K562 (cell line): ENCODE data around the gene RBM17. TPM values are rescaled to one million over a fixed set of nuclear protein-coding genes. Genes with fewer than 3 reads are reported as not detected.

ENCODE experiments used
- BCL6 ChIP-seq: fragments of 250-450 bp; sonication (Bioruptor Pico); IDR thresholded peaks from 2 replicates; pipeline ENCODE4 v1.4.0; 2020
- CHCHD3 ChIP-seq: fragments of 250-450 bp; sonication (Bioruptor Pico); IDR thresholded peaks from 2 replicates; pipeline ENCODE4 v2.1.2; 2022; ENCODE audit warnings: mild to moderate bottlenecking
- CLOCK ChIP-seq: fragments of 250-450 bp; sonication (Bioruptor Pico); IDR thresholded peaks from 2 replicates; pipeline ENCODE4 v1.4.0; 2020; ENCODE audit warnings: mild to moderate bottlenecking, moderate library complexity, borderline replicate concordance
- GTF2F1 ChIP-seq: IDR thresholded peaks from 2 replicates; pipeline ENCODE4 v1.6.1; 2011; ENCODE audit warnings: low read depth, low read length, improper control_type of control experiment
- HNRNPH1 ChIP-seq: fragments of 200-400 bp; formaldehyde crosslinking; optimal IDR thresholded peaks from 2 replicates; pipeline ENCODE3; 2017; ENCODE audit warnings: low read depth, mild to moderate bottlenecking, low read length, moderate library complexity
- HNRNPUL1 ChIP-seq: fragments of 200-400 bp; formaldehyde crosslinking; IDR thresholded peaks from 2 replicates; pipeline ENCODE4 v1.6.1; 2017; ENCODE audit warnings: low read length
- KLF16 ChIP-seq: IDR thresholded peaks from 2 replicates; pipeline ENCODE4 v1.6.1; 2016; ENCODE audit warnings: antibody characterized with exemption
- MCM7 ChIP-seq, 2 experiments: fragments of 450-650 bp; IDR thresholded peaks; 2 replicates each; pipeline ENCODE4 v1.6.1; 2016 to 2018
- MLX ChIP-seq, 2 experiments: fragments of 450-650 bp in 1 of 2; sonication (generic) in 1 of 2; formaldehyde crosslinking; conservative IDR thresholded peaks; 2 replicates each; pipeline versions ENCODE4 v1.4.0 to v1.8.1; 2020 to 2022; ENCODE audit warnings: mild to moderate bottlenecking in 1 of 2, missing genetic modification reagents in 1 of 2
- PRMT5 ChIP-seq: sonication (generic); formaldehyde crosslinking; IDR thresholded peaks from 2 replicates; pipeline ENCODE4 v1.5.0; 2020; ENCODE audit warnings: missing genetic modification reagents
- STAG1 ChIP-seq: sonication (generic); formaldehyde crosslinking; IDR thresholded peaks from 2 replicates; pipeline ENCODE4 v1.5.0; 2020; ENCODE audit warnings: missing genetic modification reagents, borderline replicate concordance
- TAF1 ChIP-seq: IDR thresholded peaks from 2 replicates; pipeline ENCODE4 v1.6.1; 2011; ENCODE audit warnings: mild to moderate bottlenecking, low read length, moderate library complexity; ENCODE audit not compliant: insufficient read depth, control insufficient read depth, severe bottlenecking; ENCODE audit errors: extremely low read depth
- TBL1XR1 ChIP-seq, 2 experiments: IDR thresholded peaks; 2 replicates each; pipeline ENCODE4 v1.6.1; 2012; ENCODE audit warnings: improper control_type of control experiment in 2 of 2, low read length in 2 of 2, mild to moderate bottlenecking in 1 of 2
- XRCC3 ChIP-seq: fragments of 450-650 bp; IDR thresholded peaks from 2 replicates; pipeline ENCODE4 v1.6.1; 2017; ENCODE audit warnings: mild to moderate bottlenecking, moderate library complexity
- ZBTB1 ChIP-seq: sonication (generic); formaldehyde crosslinking; IDR thresholded peaks from 2 replicates; pipeline ENCODE4 v1.8.1; 2023; ENCODE audit warnings: missing genetic modification reagents, low read depth, mild to moderate bottlenecking, borderline replicate concordance
- ZKSCAN1 ChIP-seq: fragments of 150-350 bp; IDR thresholded peaks from 2 replicates; pipeline ENCODE4 v1.6.1; 2016; ENCODE audit warnings: low read depth, low read length
- polyA plus RNA-seq, 8 experiments: library from polyadenylated mRNA; depleted of rRNA in 4 of 8; stranded (reverse) in 5 of 8; unstranded in 3 of 8; fragments of >200 nt; fragmentation: Nextera tagmentation in 2 of 8; fragmentation: Illumina TruSeq in 1 of 8; extraction: Ambion mirVana in 2 of 8; extraction: Trizol in 1 of 8; gene quantifications; 2 replicates each; pipeline versions ENCODE4 v1.2.1 to v1.2.3, GENCODE V29; 2011 to 2014; ENCODE audit warnings: inconsistent platforms in 1 of 8, missing spikeins in 1 of 8
- total RNA-seq, 7 experiments: library from RNA; depleted of rRNA in 6 of 7; stranded (reverse); fragments of >200 nt in 6 of 7; fragmentation: Illumina TruSeq in 2 of 7; extraction: Trizol in 2 of 7; gene quantifications; 2 replicates each; pipeline versions ENCODE4 v1.2.1 to v1.2.3, GENCODE V29; 2011 to 2021; ENCODE audit warnings: low replicate concordance in 1 of 7
- TF ChIP-seq, protein P1 (sequence below): fragments of 200-800 bp; sonication (Bioruptor generic); IDR thresholded peaks from 2 replicates; pipeline ENCODE4 v1.6.1; 2017; ENCODE audit warnings: missing genetic modification characterization, missing compliant biosample characterization
- TF ChIP-seq, protein P2 (sequence below), 2 experiments: fragments of 200-800 bp in 1 of 2; sonication (Bioruptor generic) in 1 of 2; sonication (generic) in 1 of 2; formaldehyde crosslinking in 1 of 2; IDR thresholded peaks in 1 of 2; conservative IDR thresholded peaks in 1 of 2; 2 replicates each; pipeline versions ENCODE4 v1.5.0 to v1.6.1; 2016 to 2020; ENCODE audit warnings: missing compliant biosample characterization in 1 of 2, missing genetic modification characterization in 1 of 2, missing genetic modification reagents in 1 of 2

RBM17 gene
- total and polyA plus RNA-seq, 9 of the 15 experiments (the other 6 are each of a cell fraction or from before 2014, with no cell fraction given), result 23.6 to 217 (median 124) TPM

DNA sequence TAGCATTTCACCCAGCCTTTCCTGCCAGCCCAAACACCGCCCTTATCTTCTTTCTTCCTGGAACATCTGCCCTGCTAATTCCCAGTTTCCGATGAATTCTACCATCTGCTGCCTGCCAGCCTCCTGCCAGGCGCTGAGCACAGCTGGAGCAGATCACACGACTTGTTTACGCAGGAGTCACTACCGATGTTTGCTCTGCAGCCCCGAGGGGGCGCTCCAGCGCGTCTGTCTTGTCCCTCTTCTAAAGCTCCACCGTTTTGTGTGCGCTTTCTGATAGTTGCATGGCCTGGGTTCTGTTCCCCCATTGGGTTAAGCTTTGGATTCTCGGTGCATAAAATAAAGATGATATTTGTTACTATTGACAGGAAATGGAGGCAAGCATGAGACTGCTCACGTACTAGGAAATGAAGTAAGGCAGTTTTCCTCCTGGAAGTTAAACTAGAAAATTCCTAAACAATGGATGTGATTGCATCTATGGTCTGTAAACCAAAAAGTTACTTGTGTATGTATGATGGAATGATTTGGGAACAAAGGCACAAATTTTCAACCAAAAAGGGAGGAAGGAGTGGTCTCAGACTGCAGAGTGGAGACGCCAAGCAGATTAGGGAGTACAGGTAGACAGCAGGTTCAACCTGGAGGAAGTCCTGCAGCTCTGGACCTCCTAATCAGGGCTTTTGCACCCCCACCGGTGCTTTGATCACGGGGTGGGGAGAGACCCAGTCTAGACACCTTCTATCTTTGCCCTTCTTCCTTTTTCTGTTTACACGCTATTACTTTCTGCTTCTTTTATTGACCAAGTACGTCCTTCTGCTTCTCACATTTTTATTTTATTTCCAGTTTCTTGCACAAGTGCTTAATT, 2.2 kb upstream of the RBM17 start (continued):
- TF ChIP-seq STAG1, result no peak; the same call in 1 of the 2 replicates
- TF ChIP-seq, protein P1, sequence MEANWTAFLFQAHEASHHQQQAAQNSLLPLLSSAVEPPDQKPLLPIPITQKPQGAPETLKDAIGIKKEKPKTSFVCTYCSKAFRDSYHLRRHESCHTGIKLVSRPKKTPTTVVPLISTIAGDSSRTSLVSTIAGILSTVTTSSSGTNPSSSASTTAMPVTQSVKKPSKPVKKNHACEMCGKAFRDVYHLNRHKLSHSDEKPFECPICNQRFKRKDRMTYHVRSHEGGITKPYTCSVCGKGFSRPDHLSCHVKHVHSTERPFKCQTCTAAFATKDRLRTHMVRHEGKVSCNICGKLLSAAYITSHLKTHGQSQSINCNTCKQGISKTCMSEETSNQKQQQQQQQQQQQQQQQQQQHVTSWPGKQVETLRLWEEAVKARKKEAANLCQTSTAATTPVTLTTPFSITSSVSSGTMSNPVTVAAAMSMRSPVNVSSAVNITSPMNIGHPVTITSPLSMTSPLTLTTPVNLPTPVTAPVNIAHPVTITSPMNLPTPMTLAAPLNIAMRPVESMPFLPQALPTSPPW, result no peak
- TF ChIP-seq TAF1, result no peak
- TF ChIP-seq BCL6, result no peak
- no peak for TF ChIP-seq MLX (CRISPR knock-in tag; conservative IDR thresholded peaks at IDR 0.05)
- no peak for TF ChIP-seq ZKSCAN1
- TF ChIP-seq HNRNPH1, result no peak
- no peak for TF ChIP-seq HNRNPUL1
- no peak for TF ChIP-seq MCM7 (IDR thresholded peaks at IDR 0.05)
- TF ChIP-seq CHCHD3 (CRISPR knock-in tag), result no peak
- TF ChIP-seq KLF16, result no peak
- TF ChIP-seq TBL1XR1 (IDR thresholded peaks at IDR 0.05; ENCODE audit: low read length in 2 of 2), result peak in 1 of 2 experiments; percentile 57; a peak in 1 of 4 replicates
- TF ChIP-seq, protein P2, sequence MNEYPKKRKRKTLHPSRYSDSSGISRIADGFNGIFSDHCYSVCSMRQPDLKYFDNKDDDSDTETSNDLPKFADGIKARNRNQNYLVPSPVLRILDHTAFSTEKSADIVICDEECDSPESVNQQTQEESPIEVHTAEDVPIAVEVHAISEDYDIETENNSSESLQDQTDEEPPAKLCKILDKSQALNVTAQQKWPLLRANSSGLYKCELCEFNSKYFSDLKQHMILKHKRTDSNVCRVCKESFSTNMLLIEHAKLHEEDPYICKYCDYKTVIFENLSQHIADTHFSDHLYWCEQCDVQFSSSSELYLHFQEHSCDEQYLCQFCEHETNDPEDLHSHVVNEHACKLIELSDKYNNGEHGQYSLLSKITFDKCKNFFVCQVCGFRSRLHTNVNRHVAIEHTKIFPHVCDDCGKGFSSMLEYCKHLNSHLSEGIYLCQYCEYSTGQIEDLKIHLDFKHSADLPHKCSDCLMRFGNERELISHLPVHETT (CRISPR knock-in tag; conservative IDR thresholded peaks at IDR 0.05 in 1 of 2, IDR thresholded peaks at IDR 0.05 in 1 of 2), result no peak
- no peak for TF ChIP-seq CLOCK (CRISPR knock-in tag)
- no peak for TF ChIP-seq ZBTB1 (CRISPR knock-in tag)
- TF ChIP-seq PRMT5 (CRISPR knock-in tag), result no peak
- TF ChIP-seq XRCC3, result no peak
- TF ChIP-seq GTF2F1, result no peak
